ENCODE data around the gene KCNJ14.

DNA sequence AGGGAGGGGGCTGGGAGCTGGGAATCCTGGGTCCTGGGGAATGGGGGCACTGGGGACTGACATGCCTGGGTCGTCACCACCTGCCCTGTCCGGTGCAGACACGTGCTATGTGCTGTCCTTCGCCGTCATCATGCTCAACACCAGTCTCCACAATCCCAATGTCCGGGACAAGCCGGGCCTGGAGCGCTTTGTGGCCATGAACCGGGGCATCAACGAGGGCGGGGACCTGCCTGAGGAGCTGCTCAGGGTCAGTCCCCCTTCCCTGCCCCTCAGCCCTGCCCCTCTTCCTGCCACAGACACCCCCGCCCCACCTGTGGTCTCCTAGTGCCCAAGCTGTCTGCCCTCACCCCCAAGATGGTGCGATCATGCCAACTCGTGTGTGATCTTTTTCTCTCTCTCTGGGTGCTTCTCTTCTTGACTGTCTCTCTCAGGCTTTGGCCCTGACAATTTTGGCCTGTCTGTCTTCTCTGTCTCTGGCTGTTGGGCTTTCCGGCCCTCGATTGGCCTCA lies 18.8 kb downstream of the KCNJ14 start:
- no peak for TF ChIP-seq POLR2A (IDR thresholded peaks at IDR 0.05; ENCODE audit: low read depth, low read length)
- TF ChIP-seq CTCF (IDR thresholded peaks at IDR 0.05; ENCODE audit: extremely low read depth in 1 of 2, insufficient read depth in 1 of 2, low read depth in 1 of 2, low read length in 2 of 2), result no peak
